GM12864 (cell line): ENCODE measurements around the gene NUDCD2.
"Not testable (repeated sequence)": the region's sequence is repeated elsewhere in the genome, so short reads cannot be mapped to it uniquely, and the experiment has no call there.

Experiments used
- DNase-seq: peaks from one replicate; pipeline ENCODE4 v3.0.0-alpha.2; 2011; ENCODE audit warnings: low read depth
- H3K4me3 ChIP-seq: 2 replicates; pipeline ENCODE4 v1.5.1; 2011; ENCODE audit warnings: mild to moderate bottlenecking, low read depth, low read length, control low read depth
- TF ChIP-seq, protein P1 (sequence below): IDR thresholded peaks from 2 replicates; pipeline ENCODE4 v1.5.1; 2011; ENCODE audit warnings: low read depth, mild to moderate bottlenecking, moderate library complexity, low read length, control low read depth, inconsistent platforms; ENCODE audit errors: missing control alignments

NUDCD2 gene

DNA sequence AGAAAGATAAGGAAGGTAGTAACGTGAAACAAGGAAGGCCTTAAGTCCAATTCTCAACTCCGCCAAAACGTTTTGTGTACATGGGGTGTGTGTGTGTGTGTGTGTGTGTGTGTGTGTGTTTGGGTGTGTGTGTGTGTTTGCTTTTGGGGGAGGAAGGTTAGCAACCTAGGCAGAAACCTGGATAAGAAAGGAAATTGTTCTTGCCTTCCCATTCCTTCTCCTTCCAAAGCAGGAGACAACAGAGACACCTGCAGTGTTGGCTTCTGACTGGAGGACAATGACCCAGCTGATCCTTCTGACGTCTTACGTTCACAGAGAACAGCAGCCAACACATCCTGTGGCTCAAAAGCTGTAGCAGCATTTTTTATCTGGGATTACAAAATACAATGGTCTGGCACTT is 26.6 kb downstream of the NUDCD2 start:
- no peak overlapping the region for H3K4me3 ChIP-seq
- TF ChIP-seq, protein P1, sequence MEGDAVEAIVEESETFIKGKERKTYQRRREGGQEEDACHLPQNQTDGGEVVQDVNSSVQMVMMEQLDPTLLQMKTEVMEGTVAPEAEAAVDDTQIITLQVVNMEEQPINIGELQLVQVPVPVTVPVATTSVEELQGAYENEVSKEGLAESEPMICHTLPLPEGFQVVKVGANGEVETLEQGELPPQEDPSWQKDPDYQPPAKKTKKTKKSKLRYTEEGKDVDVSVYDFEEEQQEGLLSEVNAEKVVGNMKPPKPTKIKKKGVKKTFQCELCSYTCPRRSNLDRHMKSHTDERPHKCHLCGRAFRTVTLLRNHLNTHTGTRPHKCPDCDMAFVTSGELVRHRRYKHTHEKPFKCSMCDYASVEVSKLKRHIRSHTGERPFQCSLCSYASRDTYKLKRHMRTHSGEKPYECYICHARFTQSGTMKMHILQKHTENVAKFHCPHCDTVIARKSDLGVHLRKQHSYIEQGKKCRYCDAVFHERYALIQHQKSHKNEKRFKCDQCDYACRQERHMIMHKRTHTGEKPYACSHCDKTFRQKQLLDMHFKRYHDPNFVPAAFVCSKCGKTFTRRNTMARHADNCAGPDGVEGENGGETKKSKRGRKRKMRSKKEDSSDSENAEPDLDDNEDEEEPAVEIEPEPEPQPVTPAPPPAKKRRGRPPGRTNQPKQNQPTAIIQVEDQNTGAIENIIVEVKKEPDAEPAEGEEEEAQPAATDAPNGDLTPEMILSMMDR: no peak
- no peak for DNase-seq

DNA sequence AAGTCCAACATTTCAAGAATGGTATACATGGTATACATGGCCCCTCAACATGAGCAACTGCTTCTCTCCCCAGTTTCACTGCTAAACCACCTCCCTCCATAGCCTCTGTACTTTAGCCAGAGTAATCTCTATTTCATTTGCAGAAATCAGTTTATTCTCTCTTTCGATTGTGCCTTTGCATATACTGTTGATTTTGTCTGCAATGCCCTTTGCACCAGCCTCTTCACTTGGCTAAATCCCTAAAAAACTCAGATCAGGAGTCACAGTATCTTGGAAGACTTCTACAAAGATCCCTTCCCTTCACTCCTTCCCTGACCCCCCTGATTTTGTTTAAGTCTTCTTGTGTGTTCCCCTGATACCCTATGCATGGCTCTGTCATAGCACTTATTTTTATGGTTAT is 27.4 kb downstream of the NUDCD2 start:
- H3K4me3 ChIP-seq: no peak overlapping the region
- TF ChIP-seq, protein P1: no peak
- no peak for DNase-seq

DNA sequence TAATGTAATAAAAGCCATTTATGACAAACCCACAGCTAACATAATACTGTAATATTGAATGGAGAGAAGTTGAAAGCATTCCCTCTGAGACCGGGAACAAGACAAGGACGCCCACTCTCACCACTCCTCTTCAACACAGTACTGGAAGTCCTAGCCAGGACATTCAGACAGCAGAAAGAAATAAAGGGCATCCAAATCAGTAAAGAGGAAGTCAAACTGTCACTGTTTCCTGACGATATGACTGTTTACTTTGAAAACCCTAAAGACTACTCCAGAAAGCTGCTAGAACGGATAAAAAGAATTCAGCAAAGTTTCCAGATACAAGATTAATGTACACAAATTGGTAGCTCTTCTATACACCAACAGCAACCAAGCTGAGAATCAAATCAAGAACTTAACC is 33.8 kb downstream of the NUDCD2 start:
- not testable (repeated sequence) for DNase-seq, H3K4me3 ChIP-seq

DNA sequence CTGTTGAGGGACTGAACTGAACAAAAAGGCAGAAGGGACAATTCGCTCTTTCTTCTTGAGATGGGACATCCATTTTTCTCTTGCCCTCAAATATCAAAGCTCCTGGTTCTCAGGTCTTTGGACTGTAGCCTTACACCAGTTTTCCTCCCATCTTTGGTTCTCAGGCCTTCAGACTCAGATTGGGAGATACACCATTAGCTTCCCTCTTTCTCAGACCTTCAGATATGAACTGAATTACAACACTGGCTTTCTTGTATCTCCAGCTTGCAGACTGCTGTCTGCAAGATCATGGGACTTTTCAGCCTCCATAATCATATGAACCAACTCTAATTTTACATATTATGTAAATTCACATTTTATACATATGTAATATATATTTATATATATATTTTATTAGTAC is 35.1 kb downstream of the NUDCD2 start:
- TF ChIP-seq, protein P1: no peak
- no peak for DNase-seq
- H3K4me3 ChIP-seq: no peak overlapping the region

DNA sequence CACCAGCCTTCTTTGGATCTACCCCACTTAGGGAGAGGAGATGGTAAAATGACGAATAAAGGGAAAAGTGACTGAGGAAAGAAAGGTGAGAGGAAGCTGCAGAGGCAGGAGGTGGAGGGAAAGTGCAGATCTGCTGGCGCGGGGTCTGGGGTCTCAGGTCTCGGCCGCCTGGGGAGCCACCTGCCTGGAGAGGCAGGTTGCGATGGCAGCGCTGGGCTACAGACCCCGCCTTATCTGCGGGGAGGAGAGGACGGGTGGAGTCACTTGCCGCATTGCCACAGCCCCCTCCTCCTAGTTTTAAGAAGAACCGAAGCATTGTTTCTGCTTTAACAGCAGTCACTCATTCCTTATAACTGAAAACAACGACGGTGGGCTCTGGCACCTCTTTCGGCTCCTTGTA is 44.2 kb downstream of the NUDCD2 start:
- DNase-seq, H3K4me3 ChIP-seq: not testable (repeated sequence)

DNA sequence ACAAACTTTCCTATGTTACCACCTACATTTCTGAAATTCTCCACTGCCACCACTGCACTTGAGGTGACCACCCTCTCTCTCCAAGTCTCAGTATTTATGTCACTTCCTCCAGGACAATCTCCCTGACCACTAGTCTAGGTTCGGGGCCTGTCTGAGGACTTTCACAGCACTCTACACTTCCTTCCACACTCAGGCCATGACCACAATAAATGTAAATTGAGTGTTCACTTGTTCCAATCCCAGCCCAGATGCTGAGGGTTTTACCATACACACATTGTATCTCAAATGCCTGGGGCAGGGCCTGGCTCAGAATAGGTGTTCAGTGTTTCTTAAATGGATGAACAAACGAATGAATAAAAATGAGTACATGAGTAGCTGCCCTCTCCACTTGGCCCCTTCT is 49.4 kb downstream of the NUDCD2 start:
- TF ChIP-seq, protein P1: no peak
- no peak for DNase-seq
- H3K4me3 ChIP-seq: no peak overlapping the region

DNA sequence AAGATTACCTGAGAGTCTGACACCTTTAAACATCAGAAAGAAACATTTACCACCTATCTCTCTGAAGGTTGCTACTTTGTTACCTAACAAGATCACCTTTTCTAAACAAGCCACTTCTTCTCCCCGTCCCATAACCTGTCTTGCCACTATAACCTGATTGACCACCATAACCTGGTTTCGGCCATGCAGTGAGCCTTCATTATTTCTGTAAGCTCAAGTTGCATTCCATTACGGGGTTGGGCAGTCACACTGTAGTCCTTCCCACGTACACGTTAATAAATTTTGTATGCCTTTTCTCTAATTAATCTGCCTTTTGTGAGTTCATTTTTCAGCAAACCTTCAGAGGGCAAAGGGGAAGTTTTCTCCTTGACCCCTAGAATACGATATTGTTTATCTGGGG is 50.5 kb downstream of the NUDCD2 start:
- TF ChIP-seq, protein P1: no peak
- no peak for DNase-seq
- H3K4me3 ChIP-seq: no peak overlapping the region

DNA sequence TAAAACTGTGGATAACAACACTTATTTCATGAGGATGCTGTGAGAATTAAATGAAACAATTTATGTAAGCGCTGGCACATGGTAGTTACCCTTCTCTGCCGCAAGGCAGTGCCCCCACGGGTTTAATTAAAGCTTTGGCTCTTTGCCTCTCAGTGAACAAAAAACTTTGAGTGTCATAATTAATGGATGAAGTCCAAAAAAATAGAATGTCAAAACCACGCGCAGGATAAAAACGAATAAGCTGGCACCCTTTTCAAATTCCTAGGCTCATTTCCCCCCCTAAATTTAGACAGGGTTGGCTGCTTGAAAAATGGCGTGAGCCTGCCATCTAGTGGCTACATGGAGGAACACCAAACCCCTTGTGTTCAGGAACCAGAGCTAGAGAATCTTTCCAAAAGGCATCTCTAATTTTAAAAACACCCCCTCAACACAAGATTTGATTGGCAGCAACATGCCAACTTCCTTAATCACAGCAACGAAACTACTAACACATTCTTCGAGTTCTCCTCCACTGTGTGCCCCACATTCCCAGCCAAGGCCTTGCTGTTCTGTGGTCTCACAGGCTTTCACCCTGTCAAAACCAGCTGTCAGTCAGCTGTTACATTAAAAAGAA is 51.5 kb downstream of the NUDCD2 start:
- no peak overlapping the region for H3K4me3 ChIP-seq
- TF ChIP-seq, protein P1: peak; percentile 83
- peak; percentile 13 for DNase-seq
